Jurkat, Clone E6-1 (cell line): Measurements from ENCODE around the gene MAP3K2.

Experiments used
- DNase-seq: peaks from one replicate; pipeline ENCODE4 v3.0.0-alpha.2; 2011; ENCODE audit warnings: low read depth, low spot score
- H3K4me3 ChIP-seq: 2 replicates; pipeline ENCODE4 v1.5.1; 2011; ENCODE audit warnings: mild to moderate bottlenecking, low read length, control low read depth, moderate library complexity

The MAP3K2 gene

DNA sequence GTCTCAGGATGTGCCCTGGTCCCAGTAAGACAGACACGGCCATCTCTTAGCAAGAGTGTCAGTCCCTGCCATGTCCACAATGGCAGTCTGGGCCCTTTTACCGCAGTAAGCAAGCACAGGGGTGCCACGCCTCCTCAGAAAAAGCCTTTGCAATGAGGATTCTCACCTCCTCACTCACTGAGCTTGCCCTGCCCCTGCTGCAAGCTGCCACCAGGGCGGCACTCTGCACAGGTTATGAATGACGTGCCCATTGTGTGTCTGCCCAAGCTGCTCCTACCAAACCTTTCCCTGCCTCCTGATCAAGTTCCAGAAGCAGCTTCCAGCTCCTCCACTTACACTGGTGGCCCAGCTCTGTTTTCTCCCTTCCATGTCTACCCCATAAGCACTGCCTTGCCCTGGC is 117.1 kb downstream of the MAP3K2 start:
- DNase-seq, result no peak
- no peak overlapping the region for H3K4me3 ChIP-seq

- no peak overlapping the region for H3K4me3 ChIP-seq
- DNase-seq, result no peak
Observed at GRCh38 chr2:127261804-127262406, 125.9 kb downstream of the MAP3K2 start.

GRCh38 chr2:127259355-127259754 is 128.4 kb downstream of the MAP3K2 start:
- no peak overlapping the region for H3K4me3 ChIP-seq
- DNase-seq, result no peak

GRCh38 chr2:127256866-127257265 is 130.9 kb downstream of the MAP3K2 start:
- no peak overlapping the region for H3K4me3 ChIP-seq
- DNase-seq, result no peak

- H3K4me3 ChIP-seq, result no peak overlapping the region
Observed at GRCh38 chr2:127256381-127256780, 131.4 kb downstream of the MAP3K2 start.

GRCh38 chr2:127255721-127256120 is 132.1 kb downstream of the MAP3K2 start:
- no peak for DNase-seq
- no peak overlapping the region for H3K4me3 ChIP-seq

More at GRCh38 chr2:127256381-127256780, 131.4 kb downstream of the MAP3K2 start:
- peak; percentile 47 for DNase-seq

DNA sequence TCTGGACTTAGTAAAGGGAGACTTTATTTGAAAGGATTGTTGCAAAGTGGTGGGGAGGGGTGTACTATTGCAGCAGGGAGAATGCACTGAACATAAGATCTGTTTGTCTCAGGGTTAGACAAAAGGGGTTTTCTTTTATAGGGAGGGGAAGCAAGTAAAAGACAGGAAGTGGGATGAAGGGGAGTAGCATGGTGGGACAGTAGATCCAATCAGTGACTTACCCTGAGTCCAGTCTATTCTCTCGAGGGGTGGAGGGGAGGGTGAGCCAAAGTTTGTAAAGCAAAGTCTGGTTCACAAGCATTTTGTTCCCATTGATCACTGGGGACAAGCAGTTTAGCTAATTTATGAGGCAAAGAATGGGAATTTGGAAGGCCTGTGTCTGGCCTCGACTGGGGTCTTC is 132.6 kb downstream of the MAP3K2 start:
- DNase-seq, result peak; percentile 9
- no peak overlapping the region for H3K4me3 ChIP-seq

DNA sequence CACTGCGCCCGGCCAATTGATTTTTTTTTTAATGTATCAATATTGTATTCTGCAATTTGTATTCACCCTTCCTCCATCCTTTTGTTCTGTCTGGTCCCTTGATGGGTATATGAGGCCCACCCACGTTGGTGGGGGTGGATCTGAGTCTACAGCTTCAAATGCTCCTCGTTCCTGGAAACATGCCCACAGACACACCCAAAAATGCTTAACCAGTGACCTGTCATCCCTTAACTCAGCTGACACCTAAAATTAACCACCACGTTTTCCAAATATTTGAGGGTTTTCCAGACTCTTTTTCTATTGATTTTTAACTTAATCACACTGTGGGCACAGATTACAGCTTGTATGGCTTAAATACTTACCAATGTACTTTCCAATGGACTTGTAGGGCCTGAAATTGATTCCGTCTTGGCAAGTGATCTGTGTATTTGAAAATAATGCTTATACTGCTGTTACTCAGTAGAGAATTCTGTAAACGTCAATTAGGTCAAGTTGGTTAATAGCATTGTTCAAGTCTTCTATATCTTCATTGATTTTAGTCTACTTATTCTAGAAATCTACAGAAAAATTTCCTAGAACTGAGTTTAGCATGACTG is 133.3 kb downstream of the MAP3K2 start:
- no peak overlapping the region for H3K4me3 ChIP-seq
- no peak for DNase-seq
